Measurements from ENCODE around the gene GALR1.
"Not testable (repeated sequence)": the region's sequence is repeated elsewhere in the genome, so short reads cannot be mapped to it uniquely, and the experiment has no call there.

GALR1 gene

GRCh38 chr18:77249569-77250500 lies at the start of gene GALR1:
TSS of gene GALR1 (plus strand) at chr18:77249848. CDS start at chr18:77250549, 701 bp downstream.
- in situ Hi-C loops (cut with HindIII; ENCODE audit: low sequenced_read_pairs): no loop called here

GRCh38 chr18:77201506-77201905 lies 48.1 kb upstream of the GALR1 start:
- in situ Hi-C loops (cut with HindIII; ENCODE audit: low sequenced_read_pairs): no loop called here

- in situ Hi-C loops (cut with HindIII; ENCODE audit: low sequenced_read_pairs): no loop called here
These were observed 47.3 kb upstream of the GALR1 start for GRCh38 chr18:77202329-77202728.

GRCh38 chr18:77203071-77203470 lies 46.6 kb upstream of the GALR1 start:
- in situ Hi-C loops (cut with HindIII; ENCODE audit: low sequenced_read_pairs): no loop called here

- in situ Hi-C loops (cut with HindIII; ENCODE audit: low sequenced_read_pairs): no loop called here
These were observed 45.8 kb upstream of the GALR1 start for GRCh38 chr18:77203851-77204250.

- in situ Hi-C loops (cut with HindIII; ENCODE audit: low sequenced_read_pairs): no loop called here
These were observed 43.9 kb upstream of the GALR1 start for GRCh38 chr18:77205769-77206168.

GRCh38 chr18:77206676-77207374 lies 42.8 kb upstream of the GALR1 start:
- in situ Hi-C loops (cut with HindIII; ENCODE audit: low sequenced_read_pairs): no loop called here

- in situ Hi-C loops (cut with HindIII; ENCODE audit: low sequenced_read_pairs): no loop called here
These were observed 42.1 kb upstream of the GALR1 start for GRCh38 chr18:77207540-77207939.

GRCh38 chr18:77208964-77209363 lies 40.7 kb upstream of the GALR1 start:
- in situ Hi-C loops (cut with HindIII; ENCODE audit: low sequenced_read_pairs): no loop called here

- in situ Hi-C loops (cut with HindIII; ENCODE audit: low sequenced_read_pairs): no loop called here
These were observed 40.1 kb upstream of the GALR1 start for GRCh38 chr18:77209587-77209986.

GRCh38 chr18:77210249-77210648 lies 39.4 kb upstream of the GALR1 start:
- in situ Hi-C loops (cut with HindIII; ENCODE audit: low sequenced_read_pairs): no loop called here

- in situ Hi-C loops (cut with HindIII; ENCODE audit: low sequenced_read_pairs): no loop called here
These were observed 31.0 kb upstream of the GALR1 start for GRCh38 chr18:77218642-77219041.

GRCh38 chr18:77220726-77221125 lies 28.9 kb upstream of the GALR1 start:
- in situ Hi-C loops (cut with HindIII; ENCODE audit: low sequenced_read_pairs): no loop called here

- in situ Hi-C loops (cut with HindIII; ENCODE audit: low sequenced_read_pairs): no loop called here
These were observed 27.2 kb upstream of the GALR1 start for GRCh38 chr18:77222464-77222863.

GRCh38 chr18:77223221-77223639 lies 26.4 kb upstream of the GALR1 start:
- in situ Hi-C loops (cut with HindIII; ENCODE audit: low sequenced_read_pairs): no loop called here

GRCh38 chr18:77223653-77224052 lies 26.0 kb upstream of the GALR1 start:
- in situ Hi-C loops (cut with HindIII; ENCODE audit: low sequenced_read_pairs): no loop called here

- in situ Hi-C loops (cut with HindIII; ENCODE audit: low sequenced_read_pairs): no loop called here
These were observed 19.0 kb upstream of the GALR1 start for GRCh38 chr18:77230645-77231044.

GRCh38 chr18:77234504-77235365 lies 14.9 kb upstream of the GALR1 start:
- in situ Hi-C loops (cut with HindIII; ENCODE audit: low sequenced_read_pairs): no loop called here

- in situ Hi-C loops (cut with HindIII; ENCODE audit: low sequenced_read_pairs): not testable (repeated sequence)
These were observed 10.4 kb upstream of the GALR1 start for GRCh38 chr18:77239285-77239684.

GRCh38 chr18:77248873-77249568 lies 627 bp upstream of the GALR1 start:
- in situ Hi-C loops (cut with HindIII; ENCODE audit: low sequenced_read_pairs): no loop called here
